ENCODE results near the gene NDUFV1.
"Not testable (repeated sequence)": the region's sequence is repeated elsewhere in the genome, so short reads cannot be mapped to it uniquely, and the experiment has no call there.

The NDUFV1 gene

DNA sequence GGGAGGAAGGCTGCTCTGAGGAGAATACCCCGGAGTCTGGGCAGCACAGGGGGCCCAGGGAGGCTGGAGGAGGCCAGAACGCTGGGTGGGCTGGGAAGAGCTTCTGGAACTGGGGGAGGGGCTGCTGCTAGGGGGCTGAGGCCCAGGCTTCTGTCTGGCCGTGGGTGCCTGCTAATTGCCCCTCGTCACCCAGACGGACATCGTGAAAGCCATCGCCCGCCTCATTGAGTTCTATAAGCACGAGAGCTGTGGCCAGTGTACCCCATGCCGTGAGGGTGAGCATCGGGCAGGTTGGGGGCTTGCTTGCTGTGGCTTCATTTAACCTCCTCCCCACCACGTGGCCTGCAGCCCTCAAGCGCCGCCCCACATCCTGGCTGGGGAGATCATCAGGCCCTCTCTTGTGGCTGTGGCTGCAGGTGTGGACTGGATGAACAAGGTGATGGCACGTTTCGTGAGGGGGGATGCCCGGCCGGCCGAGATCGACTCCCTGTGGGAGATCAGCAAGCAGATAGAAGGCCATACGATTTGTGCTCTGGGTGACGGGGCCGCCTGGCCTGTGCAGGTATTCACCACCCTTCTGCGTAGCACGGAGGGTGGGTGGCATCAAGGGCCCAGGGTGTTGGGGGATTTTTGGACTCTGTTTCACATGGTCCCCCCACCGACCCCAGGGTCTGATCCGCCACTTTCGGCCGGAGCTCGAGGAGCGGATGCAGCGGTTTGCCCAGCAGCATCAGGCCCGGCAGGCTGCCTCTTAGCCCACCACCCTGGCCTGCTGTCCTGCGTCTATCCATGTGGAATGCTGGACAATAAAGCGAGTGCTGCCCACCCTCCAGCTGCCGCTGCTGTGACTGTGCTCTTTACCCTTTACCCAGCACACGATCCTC lies 5.2 kb downstream of the NDUFV1 start:
- no peak for DNase-seq (ENCODE audit: low read depth)

DNA sequence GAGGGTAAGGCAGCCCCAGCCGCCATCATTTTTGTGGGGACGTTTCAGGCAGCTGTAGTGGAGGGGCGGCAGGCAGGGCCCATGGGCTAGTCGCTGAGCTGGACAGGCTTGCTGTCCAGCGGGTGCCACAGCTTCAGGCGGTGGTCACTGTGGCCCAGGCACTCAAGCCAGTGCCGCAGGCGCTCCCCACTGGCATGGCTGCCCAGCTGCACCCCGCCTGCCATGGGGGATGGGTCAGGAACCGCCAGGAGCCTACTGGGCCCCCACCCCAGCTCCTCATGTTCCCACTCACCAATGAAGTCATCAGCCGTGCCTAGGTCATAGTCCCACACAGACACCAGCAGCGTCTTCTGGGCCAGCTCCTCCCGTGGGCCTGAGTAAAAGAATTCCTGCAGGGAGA lies 6.0 kb downstream of the NDUFV1 start:
- DNase-seq (ENCODE audit: low read depth) = no peak

DNA sequence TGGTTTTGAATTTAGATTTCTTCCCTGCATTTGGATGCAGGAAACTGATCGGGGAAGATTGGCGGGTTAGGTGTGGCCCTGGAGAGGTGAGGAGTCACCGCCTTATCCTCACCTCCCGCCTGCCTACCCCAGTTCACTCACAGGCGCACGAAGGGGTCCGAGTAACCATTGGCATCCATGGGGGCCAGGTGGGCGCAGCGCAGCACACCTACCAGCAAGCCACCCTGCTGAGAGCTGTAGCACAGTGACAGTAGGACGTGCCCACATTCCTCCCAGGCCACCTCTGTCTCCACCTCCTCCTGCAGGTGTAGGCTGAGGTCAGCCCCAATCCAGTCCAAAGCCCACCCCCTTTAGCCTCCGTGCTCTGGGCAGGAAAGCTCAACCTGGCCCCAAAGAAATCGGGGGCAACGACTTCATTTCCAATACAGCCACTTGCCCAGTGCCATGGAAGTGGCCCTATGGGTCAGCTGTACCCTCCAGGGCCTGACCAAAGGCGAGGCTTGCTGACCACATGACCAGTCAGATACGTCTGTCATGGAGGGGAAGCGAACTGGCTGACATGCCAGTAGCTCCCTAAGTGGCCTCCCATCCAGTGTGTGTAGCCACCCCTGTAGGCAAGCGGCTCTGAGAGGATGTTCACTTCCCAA lies 6.7 kb downstream of the NDUFV1 start:
- no peak for DNase-seq (ENCODE audit: low read depth)

DNA sequence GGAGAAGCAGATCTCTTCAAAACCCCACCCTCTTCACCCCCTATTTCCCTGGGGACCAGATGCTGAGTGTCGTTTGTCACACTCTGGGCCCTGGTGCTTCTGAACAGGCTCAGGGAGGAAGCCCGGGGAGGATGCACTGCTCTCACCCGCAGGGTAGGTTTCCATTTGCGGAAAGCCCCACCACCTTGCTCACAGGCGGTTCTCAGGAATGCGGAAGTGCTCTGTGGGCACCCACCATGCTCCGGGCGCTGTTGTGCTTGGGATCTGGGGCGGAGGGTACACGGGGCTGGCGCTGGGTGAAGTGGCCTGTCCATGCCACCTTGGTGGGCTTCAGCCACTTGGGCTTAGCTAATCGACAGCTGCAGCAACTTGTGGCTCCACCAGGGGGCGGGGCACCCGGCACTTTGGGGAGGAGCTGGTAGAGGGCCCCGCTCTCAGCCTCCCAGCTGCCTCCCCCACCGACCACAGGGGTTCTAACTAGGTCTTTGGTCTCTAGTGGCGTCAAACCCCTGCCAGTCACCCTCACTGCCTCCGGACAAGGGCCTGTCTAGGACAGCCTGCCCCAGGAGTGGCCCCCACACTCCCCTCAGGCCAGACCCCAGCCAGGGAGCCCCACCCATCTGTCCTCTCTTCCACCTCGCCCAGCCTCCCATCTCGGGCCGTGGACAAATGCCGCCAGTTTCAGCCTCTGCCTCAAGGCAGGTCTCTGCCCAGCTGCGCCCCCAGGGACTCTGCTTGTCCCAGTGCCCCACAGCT lies 7.4 kb downstream of the NDUFV1 start:
- DNase-seq (ENCODE audit: low read depth) = peak; percentile 67

DNA sequence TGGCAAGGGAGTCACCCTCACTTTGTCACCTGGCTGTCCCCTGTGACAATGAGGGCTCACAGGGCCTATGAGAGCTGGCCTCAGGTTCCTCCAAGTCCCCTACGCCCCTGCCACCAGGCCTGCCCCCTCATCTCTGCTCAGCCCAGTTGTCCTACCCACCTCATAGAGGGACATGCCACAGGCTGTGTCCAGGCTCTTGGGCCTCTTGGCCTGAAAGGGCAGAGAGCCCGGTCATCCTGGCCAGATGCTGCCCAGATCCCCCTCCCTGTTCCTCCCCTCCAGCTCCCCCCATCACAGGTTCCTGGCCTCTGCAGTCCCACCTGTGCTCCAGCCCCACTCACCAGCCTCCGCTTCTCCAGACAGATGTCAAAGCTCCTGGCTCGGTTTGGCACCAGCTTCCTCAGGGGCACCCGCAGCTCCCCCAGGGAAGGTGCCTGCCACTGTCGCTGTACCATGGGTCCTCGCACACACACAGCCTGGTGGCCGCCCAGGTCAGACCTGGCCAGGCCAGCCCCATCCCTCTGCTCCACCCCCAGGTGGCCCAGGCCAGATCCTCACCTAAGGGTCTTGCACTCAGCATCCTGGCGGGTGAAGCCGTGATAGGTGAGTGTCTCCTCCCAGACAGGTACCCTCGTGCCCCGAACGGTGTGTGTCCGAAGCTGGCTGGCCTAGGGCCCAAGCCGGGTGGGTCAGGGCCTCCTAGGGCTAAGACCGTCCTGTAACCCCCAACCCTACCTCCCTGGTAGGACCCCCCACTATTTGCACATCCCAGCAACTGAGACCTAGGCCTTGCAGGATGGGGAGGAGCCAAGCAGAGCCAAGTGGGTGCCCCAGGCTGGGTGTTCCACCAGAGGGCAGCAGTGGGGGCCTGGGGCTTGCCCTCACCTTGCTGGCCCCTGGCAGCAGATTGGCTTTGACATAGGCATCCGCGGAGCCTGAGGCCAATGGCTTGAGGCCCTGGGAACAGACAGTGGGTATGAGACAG lies 8.3 kb downstream of the NDUFV1 start:
- no peak for DNase-seq (ENCODE audit: low read depth)

DNA sequence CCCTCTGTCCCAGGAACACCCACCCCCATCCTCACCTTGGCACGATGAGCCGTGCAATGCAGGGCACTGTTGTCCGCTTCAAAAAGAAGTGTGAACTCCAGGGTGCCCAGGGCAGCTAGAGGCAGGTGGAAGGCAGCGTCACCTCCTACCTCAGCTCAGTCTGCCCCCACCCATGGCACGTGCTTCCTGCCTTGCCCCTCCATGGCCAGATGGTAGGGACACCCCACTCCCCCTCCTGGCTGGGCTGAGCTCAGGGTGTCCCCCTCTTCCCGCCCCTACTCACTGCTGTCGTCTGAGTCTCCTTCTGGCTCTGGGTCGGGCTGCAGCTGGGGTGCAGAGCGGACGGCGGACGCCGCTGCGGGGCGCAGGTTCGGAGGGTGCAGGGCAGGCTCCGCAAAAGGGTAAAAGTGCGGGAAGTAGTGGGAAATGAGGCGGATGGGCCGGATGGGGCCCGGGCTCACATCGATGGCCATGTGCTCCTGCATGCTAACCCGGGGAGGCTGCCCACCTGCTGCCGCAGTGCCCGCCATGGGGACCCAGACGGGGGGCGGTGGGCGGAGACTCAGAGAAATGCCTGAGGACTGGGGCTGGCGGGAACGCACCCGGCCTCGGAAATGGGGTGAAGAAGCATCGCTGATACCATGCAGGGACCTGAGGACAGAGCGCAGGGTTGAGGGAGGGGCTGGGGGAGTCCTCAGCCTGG lies 9.1 kb downstream of the NDUFV1 start:
- no peak for DNase-seq (ENCODE audit: low read depth)

DNA sequence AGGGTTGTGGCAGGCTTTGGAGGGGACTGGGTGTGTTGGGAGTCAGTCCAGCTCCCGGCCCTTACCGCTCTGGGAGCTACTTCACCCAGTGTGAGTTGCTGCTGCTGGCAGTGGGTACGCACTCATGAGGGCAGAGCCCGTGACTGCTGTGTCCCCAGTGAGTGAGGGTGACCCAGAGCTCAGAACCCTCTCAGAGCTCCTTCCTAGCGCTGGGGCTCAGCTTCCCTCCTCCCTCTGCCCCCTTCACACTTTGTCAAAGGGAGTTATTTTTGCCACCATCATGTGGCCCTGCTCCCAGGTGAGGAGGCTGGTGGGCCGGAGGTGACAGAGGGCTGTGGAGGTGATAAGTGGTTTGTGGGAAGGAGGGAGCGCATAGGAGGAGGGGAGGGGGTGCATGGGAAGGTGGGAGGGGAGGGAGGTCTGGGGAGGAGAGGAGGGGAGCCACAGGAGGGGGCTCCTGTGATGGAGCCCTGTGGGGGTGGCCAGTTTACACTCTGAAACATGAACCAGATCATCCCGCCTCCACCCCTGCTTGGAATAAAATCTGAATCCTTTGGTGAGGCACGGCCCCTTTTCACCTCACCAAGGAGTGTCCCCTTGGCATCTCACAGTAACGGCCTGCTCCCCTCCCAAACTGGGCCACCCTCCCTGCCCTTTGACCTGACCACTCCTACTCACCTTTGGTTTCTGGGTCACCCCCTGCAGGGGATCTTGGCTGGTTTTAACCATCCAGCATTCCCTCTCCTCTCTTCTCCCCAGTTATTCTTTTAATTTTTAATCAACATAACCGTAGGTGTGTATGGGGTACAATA lies 9.9 kb downstream of the NDUFV1 start:
- DNase-seq (ENCODE audit: low read depth) = no peak

DNA sequence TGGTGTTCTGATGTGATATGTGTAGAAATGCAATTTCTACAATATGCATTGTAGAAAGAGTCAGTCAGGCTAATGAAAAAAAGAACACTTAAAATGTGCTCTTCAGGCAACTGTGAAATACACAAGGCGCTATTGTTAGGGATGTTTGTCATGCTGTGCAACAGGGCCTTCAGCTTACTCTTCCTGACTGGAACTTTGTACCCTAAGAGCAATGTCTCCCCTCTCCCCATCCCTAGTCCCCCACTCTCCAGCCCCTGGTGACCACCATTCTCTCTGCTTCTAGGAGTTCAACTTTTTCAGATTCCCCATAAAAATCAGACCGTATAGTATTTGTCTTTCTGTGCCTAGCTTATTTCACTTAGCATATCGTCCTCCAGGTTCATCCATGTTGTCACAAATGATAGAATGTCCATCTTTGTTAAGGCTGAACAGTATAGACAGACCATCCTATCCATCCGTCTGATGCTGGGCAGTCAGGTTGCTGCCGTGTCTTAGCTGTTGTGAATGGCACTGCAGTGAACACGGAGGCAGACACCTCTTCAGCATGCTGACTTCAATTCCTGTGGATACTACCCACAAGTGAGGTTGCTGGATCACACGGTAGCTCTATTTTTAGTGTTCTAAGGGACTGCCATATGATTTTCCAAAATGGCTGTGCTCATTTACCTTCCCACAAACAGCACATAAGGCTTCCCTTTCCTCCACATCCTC lies 10.7 kb downstream of the NDUFV1 start:
- DNase-seq (ENCODE audit: low read depth) = no peak

DNA sequence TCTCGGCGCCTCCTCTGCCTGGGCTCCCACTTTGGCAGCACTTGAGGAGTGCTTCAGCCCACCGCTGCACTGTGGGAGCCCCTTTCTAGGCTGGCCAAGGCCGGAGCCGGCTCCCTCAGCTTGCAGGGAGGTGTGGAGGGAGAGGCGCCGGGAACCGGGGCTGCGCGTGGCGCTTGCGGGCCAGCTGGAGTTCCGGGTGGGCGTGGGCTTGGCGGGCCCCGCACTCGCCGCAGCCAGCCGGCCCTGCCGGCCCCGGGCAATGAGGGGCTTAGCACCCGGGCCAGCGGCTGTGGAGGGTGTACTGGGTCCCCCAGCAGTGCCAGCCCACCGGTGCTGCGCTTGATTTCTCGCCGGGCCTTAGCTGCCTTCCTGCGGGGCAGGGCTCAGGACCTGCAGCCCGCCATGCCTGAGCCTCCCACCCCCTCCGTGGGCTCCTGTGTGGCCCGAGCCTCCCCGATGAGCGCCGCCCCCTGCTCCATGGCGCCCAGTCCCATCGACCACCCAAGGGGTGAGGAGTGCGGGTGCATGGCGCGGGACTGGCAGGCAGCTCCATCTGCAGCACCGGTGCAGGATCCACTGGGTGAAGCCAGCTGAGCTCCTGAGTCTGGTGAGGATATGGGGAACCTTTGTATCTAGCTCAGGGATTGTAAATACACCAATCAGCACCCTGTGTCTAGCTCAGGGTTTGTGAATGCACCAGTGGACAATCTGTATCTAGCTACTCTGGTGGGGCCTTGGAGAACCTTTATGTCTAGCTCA lies 12.3 kb downstream of the NDUFV1 start:
- DNase-seq (ENCODE audit: low read depth) = not testable (repeated sequence)

DNA sequence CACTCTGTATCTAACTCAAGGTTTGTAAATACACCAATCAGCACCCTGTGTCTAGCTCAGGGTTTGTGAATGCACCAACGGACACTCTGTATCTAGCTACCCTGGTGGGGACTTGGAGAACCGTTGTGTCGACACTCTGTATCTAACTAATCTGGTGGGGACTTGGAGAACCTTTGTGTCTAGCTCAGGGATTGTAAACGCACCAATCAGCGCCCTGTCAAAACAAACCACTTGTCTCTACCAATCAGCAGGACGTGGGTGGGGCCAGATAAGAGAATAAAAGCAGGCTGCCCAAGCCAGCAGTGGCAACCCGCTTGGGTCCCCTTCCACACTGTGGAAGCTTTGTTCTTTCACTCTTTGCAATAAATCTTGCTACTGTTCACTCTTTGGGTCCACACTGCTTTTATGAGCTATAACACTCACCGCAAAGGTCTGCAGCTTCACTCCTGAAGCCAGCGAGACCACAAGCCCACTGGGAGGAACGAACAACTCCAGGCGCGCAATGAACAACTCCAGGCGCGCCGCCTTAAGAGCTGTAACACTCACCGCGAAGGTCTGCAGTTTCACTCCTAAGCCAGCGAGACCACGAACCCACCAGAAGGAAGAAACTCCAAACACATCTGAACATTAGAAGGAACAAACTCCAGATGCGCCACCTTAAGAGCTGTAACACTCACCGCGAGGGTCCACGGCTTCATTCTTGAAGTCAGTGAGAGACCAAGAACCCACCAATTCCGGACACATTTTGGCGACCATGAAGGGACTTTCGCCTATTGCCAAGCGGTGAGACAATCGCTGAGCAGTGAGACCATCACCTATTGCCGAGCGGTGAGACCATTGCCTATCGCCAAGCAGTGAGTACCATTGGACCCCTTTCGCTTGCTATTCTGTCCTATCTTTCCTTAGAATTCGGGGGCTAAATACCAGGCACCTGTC lies 13.2 kb downstream of the NDUFV1 start:
- not testable (repeated sequence) for DNase-seq (ENCODE audit: low read depth)

DNA sequence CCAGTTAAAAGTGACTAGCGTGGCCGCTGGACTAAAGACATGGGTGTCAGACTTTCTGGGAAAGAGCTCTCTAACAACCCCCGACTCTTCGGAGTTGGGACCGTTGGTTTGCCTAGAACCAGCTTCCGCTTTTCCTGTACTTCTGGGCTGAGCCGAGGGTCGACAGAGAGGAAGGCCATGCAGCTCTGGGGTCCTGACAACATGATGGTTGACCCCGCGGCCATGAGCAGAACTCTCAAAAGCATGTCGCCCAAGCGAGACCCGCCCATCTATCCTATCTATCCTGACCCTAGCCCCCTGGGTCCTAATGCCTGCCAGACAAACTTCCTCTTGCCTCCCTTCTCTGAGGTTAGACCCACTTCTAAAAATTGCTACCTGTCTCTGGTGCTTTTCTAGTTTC lies 13.9 kb downstream of the NDUFV1 start:
- DNase-seq (ENCODE audit: low read depth) = not testable (repeated sequence)

DNA sequence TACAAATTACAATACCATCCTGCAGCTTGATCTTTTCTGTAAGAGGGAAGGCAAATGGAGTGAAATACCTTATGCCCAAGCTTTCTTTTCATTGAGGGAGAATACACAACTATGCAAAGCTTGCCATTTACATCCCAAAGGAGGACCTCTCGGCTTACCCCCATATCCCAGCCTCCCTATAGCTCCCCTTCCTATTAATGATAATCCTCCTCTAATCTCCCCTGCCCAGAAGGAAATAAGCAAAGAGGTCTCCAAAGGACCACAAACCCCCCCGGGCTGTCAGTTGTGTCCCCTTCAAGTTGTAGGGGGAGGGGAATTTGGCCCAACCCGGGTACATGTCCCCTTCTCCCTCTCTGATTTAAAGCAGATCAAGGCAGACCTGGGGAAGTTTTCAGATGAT lies 15.2 kb downstream of the NDUFV1 start:
- DNase-seq (ENCODE audit: low read depth) = not testable (repeated sequence)

DNA sequence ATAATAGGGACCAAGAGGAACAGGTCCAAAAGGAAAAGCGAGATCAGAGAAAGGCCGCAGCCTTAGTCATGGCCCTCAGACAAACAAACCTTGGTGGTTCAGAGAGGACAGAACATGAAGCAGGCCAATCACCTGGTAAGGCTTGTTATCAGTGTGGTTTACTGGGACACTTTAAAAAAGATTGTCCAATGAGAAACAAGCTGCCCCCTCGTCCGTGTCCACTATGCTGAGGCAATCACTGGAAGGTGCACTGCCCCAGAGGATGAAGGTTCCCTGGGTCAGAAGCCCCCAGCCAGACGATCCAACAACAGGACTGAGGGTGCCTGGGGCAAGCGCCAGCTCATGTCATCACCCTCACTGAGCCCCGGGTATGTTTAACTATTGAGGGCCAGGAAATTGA lies 16.2 kb downstream of the NDUFV1 start:
- DNase-seq (ENCODE audit: low read depth) = not testable (repeated sequence)

DNA sequence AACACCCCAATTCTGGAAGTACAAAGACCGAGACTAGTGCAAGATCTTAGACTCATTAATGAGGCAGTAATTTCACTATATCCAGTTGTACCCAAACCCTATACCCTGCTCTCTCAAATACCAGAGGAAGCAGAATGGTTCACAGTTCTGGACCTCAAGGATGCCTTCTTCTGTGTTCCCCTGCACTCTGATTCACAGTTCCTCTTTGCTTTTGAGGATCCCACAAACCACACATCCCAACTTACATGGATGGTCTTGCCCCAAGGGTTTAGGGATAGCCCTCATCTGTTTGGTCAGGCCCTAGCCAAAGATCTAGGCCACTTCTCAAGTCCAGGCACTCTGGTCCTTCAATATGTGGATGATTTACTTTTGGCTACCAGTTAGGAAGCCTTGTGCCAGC lies 17.1 kb downstream of the NDUFV1 start:
- not testable (repeated sequence) for DNase-seq (ENCODE audit: low read depth)

DNA sequence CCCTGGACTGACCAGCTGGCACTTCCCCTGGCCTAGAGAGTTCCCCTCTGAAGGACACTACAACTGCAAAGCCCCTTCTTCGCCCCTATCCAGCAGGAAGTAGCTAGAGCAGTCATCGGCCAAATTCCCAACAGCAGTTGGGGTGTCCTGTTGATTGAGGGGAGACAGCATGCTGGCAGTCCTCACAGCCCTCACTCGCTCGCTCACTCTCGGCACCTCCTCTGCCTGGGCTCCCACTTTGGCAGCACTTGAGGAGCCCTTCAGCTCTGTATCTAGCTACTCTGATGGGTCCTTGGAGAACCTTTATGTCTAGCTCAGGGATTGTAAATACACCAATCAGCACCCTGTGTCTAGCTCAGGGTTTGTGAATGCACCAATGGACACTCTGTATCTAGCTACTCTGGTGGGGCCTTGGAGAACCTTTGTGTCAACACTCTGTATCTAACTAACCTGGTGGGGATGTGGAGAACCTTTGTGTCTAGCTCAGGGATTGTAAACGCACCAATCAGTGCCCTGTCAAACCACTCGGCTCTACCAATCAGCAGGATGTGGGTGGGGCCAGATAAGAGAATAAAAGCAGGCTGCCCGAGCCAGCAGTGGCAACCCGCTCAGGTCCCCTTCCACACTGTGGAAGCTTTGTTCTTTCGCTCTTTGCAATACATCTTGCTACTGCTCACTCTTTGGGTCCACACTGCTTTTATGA lies 19.5 kb downstream of the NDUFV1 start:
- not testable (repeated sequence) for DNase-seq (ENCODE audit: low read depth)

DNA sequence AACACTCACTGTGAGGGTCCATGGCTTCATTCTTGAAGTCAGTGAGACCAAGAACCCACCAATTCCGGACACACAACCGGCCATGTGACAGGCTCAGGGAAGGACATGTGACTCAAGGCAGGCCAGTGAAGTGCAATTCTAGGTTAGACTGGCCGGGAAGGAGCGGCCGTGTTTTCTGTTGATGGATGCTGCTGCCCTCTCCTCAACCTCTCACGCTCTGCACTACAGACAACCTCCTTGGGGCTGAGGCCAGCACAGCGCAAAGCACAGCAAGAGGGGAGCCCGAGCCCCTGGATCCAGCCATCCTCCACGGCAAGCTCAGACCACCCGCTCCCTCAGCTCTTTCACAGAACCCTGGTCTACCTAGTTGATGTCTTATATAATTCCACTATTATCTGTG lies 20.2 kb downstream of the NDUFV1 start:
- DNase-seq (ENCODE audit: low read depth) = no peak

DNA sequence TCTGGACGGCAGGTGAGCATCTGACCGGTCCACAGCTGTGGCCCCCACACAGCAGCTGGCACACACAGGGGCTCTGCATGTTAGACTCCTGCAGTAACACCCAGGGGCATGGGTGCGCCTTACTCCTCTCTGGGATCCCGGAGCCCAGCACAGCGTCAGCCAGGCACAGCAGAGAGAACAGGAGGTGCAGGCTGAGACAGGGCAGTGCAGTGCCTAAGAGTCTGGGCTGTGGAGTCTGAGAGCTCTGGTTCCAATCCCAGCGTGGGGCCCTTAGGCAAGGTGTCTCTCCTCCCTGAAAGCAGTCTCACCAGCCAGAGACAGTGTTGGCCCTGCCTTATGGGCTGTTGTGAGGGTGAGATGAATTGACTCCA lies 20.7 kb downstream of the NDUFV1 start:
- no peak for DNase-seq (ENCODE audit: low read depth)
